ENCODE results near the gene ELAC1.
A peak's percentile ranks its signal among the peaks of the same experiment; 100 is the strongest.

Gene ELAC1

GRCh38 chr18:51021226-51021965 lies 53.6 kb downstream of the ELAC1 start:
- no peak for DNase-seq

- DNase-seq = no peak
Observed at GRCh38 chr18:51025512-51025911, 57.7 kb downstream of the ELAC1 start.

DNA sequence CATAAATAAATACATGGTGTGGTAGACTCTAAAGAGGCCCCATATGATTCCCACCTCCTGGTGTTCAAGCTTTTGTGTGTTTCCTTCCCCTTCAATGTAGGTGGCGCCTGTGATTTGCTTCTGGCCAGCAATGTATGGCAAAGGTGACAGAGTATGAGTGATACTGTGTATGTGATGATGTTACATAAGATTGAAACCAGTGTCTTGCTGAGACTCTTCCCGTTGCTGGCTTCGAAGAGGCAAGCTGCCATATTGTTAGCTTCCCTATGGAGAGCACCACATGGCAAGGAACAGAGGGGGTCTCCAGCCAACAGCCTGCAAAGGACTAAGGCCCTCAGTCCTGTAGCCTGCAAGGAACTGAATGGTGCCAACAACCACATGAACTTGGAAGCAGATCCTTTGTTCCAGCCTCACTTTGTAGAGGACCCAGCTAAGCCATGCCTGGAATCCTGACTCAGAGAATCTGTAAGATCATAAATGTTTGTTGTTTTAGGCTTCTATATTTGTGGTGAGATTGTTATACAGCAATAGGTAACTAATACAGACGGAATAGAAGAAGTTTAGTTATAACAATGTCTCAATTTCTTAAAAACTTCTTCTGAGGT lies 60.5 kb downstream of the ELAC1 start:
- DNase-seq = no peak

GRCh38 chr18:51029378-51029693 lies 61.5 kb downstream of the ELAC1 start:
- DNase-seq = peak; percentile 42

DNA sequence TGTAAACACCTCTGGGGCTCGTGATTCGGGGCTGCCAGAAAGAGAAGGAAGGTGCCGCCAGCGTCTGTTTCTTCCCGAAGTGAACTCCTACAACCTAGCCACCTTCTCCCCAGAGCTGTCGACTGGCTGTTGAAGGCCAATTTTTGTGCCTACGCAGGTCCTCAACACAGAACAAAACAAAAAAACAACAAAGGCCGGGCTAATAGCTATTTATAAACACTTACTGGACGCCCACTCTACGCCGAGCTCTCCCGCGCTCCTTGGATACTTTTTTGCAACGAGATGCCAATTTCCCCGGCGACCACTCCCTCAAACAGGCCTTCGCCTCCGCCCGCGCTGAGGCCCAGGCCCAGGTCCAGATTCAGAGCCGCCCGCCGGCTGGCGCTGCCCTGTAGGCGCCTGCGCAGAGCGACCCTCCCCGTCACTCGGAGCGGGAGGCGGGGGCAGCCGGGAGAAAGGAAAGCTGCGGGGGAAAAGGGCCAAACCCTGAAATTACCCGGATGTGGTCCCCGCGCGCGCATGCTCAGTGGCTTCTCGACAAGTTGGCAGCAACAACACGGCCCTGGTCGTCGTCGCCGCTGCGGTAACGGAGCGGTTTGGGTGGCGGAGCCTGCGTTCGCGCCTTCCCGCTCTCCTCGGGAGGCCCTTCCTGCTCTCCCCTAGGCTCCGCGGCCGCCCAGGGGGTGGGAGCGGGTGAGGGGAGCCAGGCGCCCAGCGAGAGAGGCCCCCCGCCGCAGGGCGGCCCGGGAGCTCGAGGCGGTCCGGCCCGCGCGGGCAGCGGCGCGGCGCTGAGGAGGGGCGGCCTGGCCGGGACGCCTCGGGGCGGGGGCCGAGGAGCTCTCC lies 62.1 kb downstream of the ELAC1 start, which contains the start of gene SMAD4:
SMAD4 (plus strand) TSS at position 520 of the 843 bp plus-strand sequence. CDS start 16,834 bp downstream, outside the sequence.
- DNase-seq = peak; percentile 97

DNA sequence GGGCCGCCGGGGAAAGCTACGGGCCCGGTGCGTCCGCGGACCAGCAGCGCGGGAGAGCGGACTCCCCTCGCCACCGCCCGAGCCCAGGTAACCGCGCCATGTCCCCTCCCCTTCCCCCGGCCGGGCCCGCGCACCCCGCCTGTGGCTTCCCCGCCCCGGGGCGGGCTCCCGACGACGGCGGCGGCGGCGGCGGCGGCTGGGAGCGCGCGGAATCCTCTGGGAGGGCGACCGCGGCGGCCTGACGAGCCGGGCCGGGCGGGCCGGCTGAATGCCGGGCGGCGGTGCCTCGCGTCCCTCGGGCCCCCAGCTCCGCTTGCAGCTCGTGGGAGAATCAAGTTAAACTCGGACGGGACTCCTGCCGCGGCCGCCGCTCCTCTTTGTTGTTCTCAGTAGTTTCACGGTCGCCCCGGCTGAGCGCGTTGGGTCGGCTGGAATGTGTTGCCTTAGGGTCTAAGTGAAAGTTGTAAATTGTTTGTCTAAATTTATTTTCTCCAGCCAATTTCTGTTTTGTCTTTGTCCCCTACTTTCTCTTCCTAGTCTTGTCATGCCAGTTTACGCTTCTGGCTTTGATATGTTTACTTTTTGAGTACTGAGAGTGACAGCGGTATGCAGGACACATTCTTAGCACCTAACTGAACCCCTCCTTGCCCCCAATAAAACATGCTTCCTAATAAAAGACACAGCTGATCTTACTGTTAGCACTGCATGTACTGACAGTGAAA lies 62.9 kb downstream of the ELAC1 start:
- peak; percentile 70 for DNase-seq

DNA sequence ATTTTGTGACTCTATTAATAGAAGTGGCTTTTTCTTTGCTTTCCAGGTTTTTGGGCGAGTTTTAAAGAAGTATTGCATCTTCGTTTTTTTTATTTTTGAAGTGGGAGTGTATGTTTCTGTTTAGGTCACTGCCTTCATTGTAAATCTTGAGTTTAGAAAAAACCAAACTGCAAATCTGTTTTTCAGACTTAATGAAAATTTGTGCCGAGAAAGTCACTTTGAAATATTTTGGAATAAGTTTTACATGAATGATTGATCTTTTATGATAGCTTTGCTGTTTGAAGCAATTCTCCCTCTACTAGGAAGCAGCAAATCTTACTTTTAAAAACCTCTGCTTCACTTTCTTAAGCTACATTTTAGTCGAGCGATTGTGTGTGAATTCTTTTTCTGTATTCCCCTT lies 64.4 kb downstream of the ELAC1 start:
- DNase-seq = no peak

- no peak for DNase-seq
Observed at GRCh38 chr18:51037230-51037629, 69.4 kb downstream of the ELAC1 start.

Measured in fibroblast of skin of scalp (primary cell).